ENCODE results near the gene HACD2. TPM values are rescaled to one million over a fixed set of nuclear protein-coding genes. Genes with fewer than 3 reads are reported as not detected.

The HACD2 gene
- polyA plus RNA-seq, 1 donor (not counting 4 experiments of a cell fraction or from before 2014, with no cell fraction given): 124 TPM

GRCh38 chr3:123457841-123458240 is 127.0 kb downstream of the HACD2 start:
- no peak overlapping the region for H3K4me3 ChIP-seq (ENCODE audit: control insufficient read depth in 2 of 3, extremely low read depth in 1 of 3, insufficient read depth in 2 of 3, low read depth in 1 of 3, low read length in 3 of 3)
- peaks cover 23% of the 10 kb centered on the region for H3K27me3 ChIP-seq (ENCODE audit: control insufficient read depth, extremely low read depth, insufficient read depth, low read length)
- H3K9ac ChIP-seq (ENCODE audit: control insufficient read depth, extremely low read depth, insufficient read depth, low read length): no peak overlapping the region
- dilution Hi-C loops (cut with MboI; ENCODE audit: extremely low pct_ligation_motif_present, low sequenced_read_pairs): no loop called here
- DNase-seq (ENCODE audit: low read depth, low spot score) (no peak), FAIRE-seq (no peak)
- H3K9me3 ChIP-seq (ENCODE audit: control insufficient read depth, low read depth, low read length): no peaks in the 10 kb centered on the region
- H2AFZ ChIP-seq (ENCODE audit: control insufficient read depth, low read length): no peak overlapping the region
- TF ChIP-seq EZH2 (IDR thresholded peaks at IDR 0.05; ENCODE audit: low read length) (no peak), CTCF (optimal IDR thresholded peaks at IDR 0.05 in 1 of 3, IDR thresholded peaks at IDR 0.05 in 1 of 3, conservative IDR thresholded peaks at IDR 0.05 in 1 of 3; ENCODE audit: extremely low read depth in 1 of 3, insufficient read depth in 2 of 3, low read length in 3 of 3) (no peak)
- no peaks in the 10 kb centered on the region for H3K79me2 ChIP-seq (ENCODE audit: control insufficient read depth, insufficient read depth, low read length)
- H3K9me1 ChIP-seq (ENCODE audit: control insufficient read depth, extremely low read depth, insufficient read depth, low read length): no peaks in the 10 kb centered on the region
- H4K20me1 ChIP-seq (ENCODE audit: control insufficient read depth, extremely low read depth, insufficient read depth, low read length): no peaks in the 10 kb centered on the region
- no peaks in the 10 kb centered on the region for H3K4me1 ChIP-seq (ENCODE audit: control insufficient read depth, extremely low read depth, insufficient read depth, low read length)
- H3K27ac ChIP-seq (ENCODE audit: control insufficient read depth, insufficient read depth, low read length): no peak overlapping the region
- no peak overlapping the region for H3K4me2 ChIP-seq (ENCODE audit: control insufficient read depth, extremely low read depth, insufficient read depth, low read depth, low read length)
- no peaks in the 10 kb centered on the region for H3K36me3 ChIP-seq (ENCODE audit: control insufficient read depth in 2 of 2, extremely low read depth in 1 of 2, insufficient read depth in 2 of 2, low read length in 2 of 2)

GRCh38 chr3:123453675-123454074 is 131.2 kb downstream of the HACD2 start:
- FAIRE-seq (no peak), DNase-seq (ENCODE audit: low read depth, low spot score) (no peak)
- TF ChIP-seq CTCF (optimal IDR thresholded peaks at IDR 0.05 in 1 of 3, IDR thresholded peaks at IDR 0.05 in 1 of 3, conservative IDR thresholded peaks at IDR 0.05 in 1 of 3; ENCODE audit: extremely low read depth in 1 of 3, insufficient read depth in 2 of 3, low read length in 3 of 3) (no peak), EZH2 (IDR thresholded peaks at IDR 0.05; ENCODE audit: low read length) (no peak)
- Histone ChIP-seq H3K9me1 (ENCODE audit: control insufficient read depth, extremely low read depth, insufficient read depth, low read length) (no peaks in the 10 kb centered on the region), H3K9ac (ENCODE audit: control insufficient read depth, extremely low read depth, insufficient read depth, low read length) (no peak overlapping the region), H3K4me2 (ENCODE audit: control insufficient read depth, extremely low read depth, insufficient read depth, low read depth, low read length) (no peak overlapping the region), H3K9me3 (ENCODE audit: control insufficient read depth, low read depth, low read length) (no peaks in the 10 kb centered on the region), H3K36me3 (ENCODE audit: control insufficient read depth in 2 of 2, extremely low read depth in 1 of 2, insufficient read depth in 2 of 2, low read length in 2 of 2) (no peaks in the 10 kb centered on the region), H3K4me1 (ENCODE audit: control insufficient read depth, extremely low read depth, insufficient read depth, low read length) (no peaks in the 10 kb centered on the region), H3K27me3 (ENCODE audit: control insufficient read depth, extremely low read depth, insufficient read depth, low read length) (peaks cover 44% of the 10 kb centered on the region), H3K4me3 (ENCODE audit: control insufficient read depth in 2 of 3, extremely low read depth in 1 of 3, insufficient read depth in 2 of 3, low read depth in 1 of 3, low read length in 3 of 3) (no peak overlapping the region), H2AFZ (ENCODE audit: control insufficient read depth, low read length) (no peak overlapping the region), H3K79me2 (ENCODE audit: control insufficient read depth, insufficient read depth, low read length) (no peaks in the 10 kb centered on the region), H4K20me1 (ENCODE audit: control insufficient read depth, extremely low read depth, insufficient read depth, low read length) (peaks cover 2% of the 10 kb centered on the region), H3K27ac (ENCODE audit: control insufficient read depth, insufficient read depth, low read length) (no peak overlapping the region)
- dilution Hi-C loops (cut with MboI; ENCODE audit: extremely low pct_ligation_motif_present, low sequenced_read_pairs): no loop called here

Measured in keratinocyte (primary cell).